GM23338 (cell line): ENCODE results near the gene USP28. TPM values are rescaled to one million over a fixed set of nuclear protein-coding genes. Genes with fewer than 3 reads are reported as not detected.

Experiments used
- ATAC-seq: fragments of 200-7000 bp; cut with Tn5 transposase; 3 replicates; pipeline ENCODE4 v1.9.1; 2020
- DNase-seq: peaks from one replicate; pipeline ENCODE4 v3.0.0-alpha.2; 2015; ENCODE audit warnings: low spot score
- H2AFZ ChIP-seq: fragments of 200-600 bp; sonication (generic); 2 replicates; pipeline ENCODE4 v1.8.0; 2016; ENCODE audit warnings: antibody characterized with exemption, mild to moderate bottlenecking, moderate library complexity
- H3F3A ChIP-seq: fragments of 200-600 bp; sonication (generic); replicated peaks from 2 replicates; pipeline ENCODE4 v1.8.0; 2017; ENCODE audit warnings: antibody characterized with exemption, mixed run types, low read depth
- H3K27ac ChIP-seq: fragments of 200-600 bp; sonication (generic); 2 replicates; pipeline ENCODE4 v1.6.1; 2016; ENCODE audit warnings: low read depth
- H3K27me3 ChIP-seq: fragments of 200-600 bp; sonication (generic); 2 replicates; pipeline ENCODE4 v1.8.0; 2016; ENCODE audit warnings: mild to moderate bottlenecking, mixed run types, moderate library complexity; ENCODE audit not compliant: insufficient read depth
- H3K36me3 ChIP-seq: fragments of 200-600 bp; sonication (generic); 2 replicates; pipeline ENCODE4 v1.8.0; 2016; ENCODE audit warnings: mild to moderate bottlenecking; ENCODE audit not compliant: insufficient read depth
- H3K4me1 ChIP-seq: fragments of 200-600 bp; sonication (generic); 2 replicates; pipeline ENCODE4 v1.8.0; 2016; ENCODE audit warnings: mild to moderate bottlenecking, moderate library complexity; ENCODE audit not compliant: insufficient read depth
- H3K4me2 ChIP-seq: fragments of 200-600 bp; sonication (generic); 2 replicates; pipeline ENCODE4 v1.7.1; 2017; ENCODE audit warnings: mixed run types
- H3K4me3 ChIP-seq: fragments of 200-600 bp; sonication (generic); 2 replicates; pipeline ENCODE4 v1.6.1; 2016; ENCODE audit warnings: mixed run types
- H3K79me2 ChIP-seq: fragments of 200-600 bp; sonication (generic); replicated peaks from 2 replicates; pipeline ENCODE4 v1.8.0; 2017; ENCODE audit warnings: mild to moderate bottlenecking; ENCODE audit not compliant: insufficient read depth
- H3K9me2 ChIP-seq: fragments of 200-600 bp; sonication (generic); 2 replicates; pipeline ENCODE4 v1.8.0; 2017; ENCODE audit not compliant: insufficient read depth
- H4K20me1 ChIP-seq: fragments of 200-600 bp; sonication (generic); replicated peaks from 2 replicates; pipeline ENCODE4 v1.8.0; 2017; ENCODE audit warnings: mild to moderate bottlenecking; ENCODE audit not compliant: insufficient read depth
- H3K27ac Mint-ChIP-seq: 2 replicates; pipeline ENCODE4 v1.8.0; 2020; ENCODE audit warnings: inconsistent platforms, mild to moderate bottlenecking, moderate library complexity, mixed read lengths
- H3K27me3 Mint-ChIP-seq: 3 replicates; pipeline ENCODE4 v1.8.0; 2022; ENCODE audit warnings: low read depth, mild to moderate bottlenecking, moderate library complexity, mixed read lengths, inconsistent platforms; ENCODE audit not compliant: insufficient read depth, poor library complexity
- H3K36me3 Mint-ChIP-seq: 3 replicates; pipeline ENCODE4 v1.8.0; 2021; ENCODE audit warnings: low read depth, mild to moderate bottlenecking, inconsistent platforms, moderate library complexity, mixed read lengths
- H3K4me1 Mint-ChIP-seq: 3 replicates; pipeline ENCODE4 v1.8.0; 2020; ENCODE audit warnings: mild to moderate bottlenecking, inconsistent platforms, mixed read lengths
- H3K4me3 Mint-ChIP-seq: 3 replicates; pipeline ENCODE4 v1.8.0; 2021; ENCODE audit warnings: moderate library complexity, mild to moderate bottlenecking, inconsistent platforms, mixed read lengths
- H3K9me3 Mint-ChIP-seq: 3 replicates; pipeline ENCODE4 v1.8.0; 2020; ENCODE audit warnings: moderate library complexity, mild to moderate bottlenecking, inconsistent platforms, mixed read lengths
- EZH2phosphoT487 ChIP-seq: fragments of 200-600 bp; sonication (generic); IDR thresholded peaks from one replicate; pipeline ENCODE4 v1.8.1; 2018; ENCODE audit warnings: antibody characterized with exemption; ENCODE audit not compliant: unreplicated experiment
- STAT1 ChIP-seq: IDR thresholded peaks from one replicate; pipeline ENCODE4 v1.6.1; 2016; ENCODE audit warnings: antibody characterized with exemption; ENCODE audit not compliant: unreplicated experiment
- polyA plus RNA-seq: library from polyadenylated mRNA; unstranded; fragments of >200 nt; fragmentation: Nextera tagmentation; extraction: Ambion mirVana; gene quantifications from 2 replicates; pipeline ENCODE4 v1.2.1, GENCODE V29; 2016
- total RNA-seq: library from RNA; depleted of rRNA; stranded (reverse); fragments of >200 nt; shearing (Covaris generic); gene quantifications from 2 replicates; pipeline ENCODE4 v1.2.3, GENCODE V29; 2014
- TF ChIP-seq, protein P1 (sequence below): IDR thresholded peaks from one replicate; pipeline ENCODE4 v1.6.1; 2018; ENCODE audit warnings: antibody characterized with exemption; ENCODE audit not compliant: unreplicated experiment
- TF ChIP-seq, protein P2 (sequence below): fragments of 250-450 bp; sonication (Bioruptor Pico); IDR thresholded peaks from 2 replicates; pipeline ENCODE4 v1.5.0; 2020; ENCODE audit warnings: mild to moderate bottlenecking, moderate library complexity
- TF ChIP-seq, protein P3 (sequence below), 2 experiments: fragments of 200-600 bp in 1 of 2; sonication (generic) in 1 of 2; conservative IDR thresholded peaks; 2 replicates each; pipeline versions ENCODE4 v1.5.1 to v1.6.1; 2016 to 2017; ENCODE audit warnings: antibody characterized with exemption in 2 of 2, low read depth in 2 of 2, mild to moderate bottlenecking in 2 of 2, moderate library complexity in 1 of 2
- TF ChIP-seq, protein P4 (sequence below): IDR thresholded peaks from 2 replicates; pipeline ENCODE4 v1.6.1; 2016; ENCODE audit warnings: antibody characterized with exemption

USP28 gene
- total and polyA plus RNA-seq, 2 experiments from 2014 or later: 73.9 to 171 TPM

DNA sequence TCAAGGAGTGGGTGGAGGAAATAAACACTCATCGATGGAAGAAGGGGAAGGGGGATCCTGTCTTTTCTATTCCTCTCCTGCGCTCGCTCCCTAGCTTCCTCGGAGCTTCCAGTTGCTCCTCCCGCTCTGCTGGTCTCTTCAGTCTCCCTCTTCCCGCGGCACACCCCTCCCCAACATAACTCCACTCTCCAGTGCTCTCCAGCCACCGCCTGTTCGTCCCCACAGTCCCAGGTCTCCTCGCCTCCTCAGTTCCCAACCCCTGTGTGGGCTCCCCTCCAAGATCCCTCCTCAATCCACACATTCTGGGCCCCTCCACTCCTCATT lies 102.3 kb downstream of the USP28 start:
- H3F3A ChIP-seq: no peaks in the 10 kb centered on the region
- peak overlapping the region; percentile 75 for H2AFZ ChIP-seq
- H3K9me3 Mint-ChIP-seq: no peaks in the 10 kb centered on the region
- peaks cover 5% of the 10 kb centered on the region for H3K27me3 Mint-ChIP-seq
- peak overlapping the region; percentile 98 for H3K27ac Mint-ChIP-seq
- peaks cover 16% of the 10 kb centered on the region for H3K36me3 Mint-ChIP-seq
- peak overlapping the region; percentile 96 for H3K4me3 Mint-ChIP-seq
- no peaks in the 10 kb centered on the region for H3K9me2 ChIP-seq
- peak overlapping the region; percentile 84 for H3K4me2 ChIP-seq
- 0 out of 2 replicates have a peak, but pooled peaks cover 4% of the 10 kb centered on the region for H4K20me1 ChIP-seq
- peaks cover 2% of the 10 kb centered on the region; the same call in 1 of the 3 replicates for H3K4me1 Mint-ChIP-seq
- peak overlapping the region; percentile 76 for H3K4me3 ChIP-seq
- H3K79me2 ChIP-seq: peaks cover 25% of the 10 kb centered on the region
- H3K27ac ChIP-seq: no peak overlapping the region
- TF ChIP-seq STAT1 (no peak), EZH2phosphoT487 (no peak)
- TF ChIP-seq, protein P1, sequence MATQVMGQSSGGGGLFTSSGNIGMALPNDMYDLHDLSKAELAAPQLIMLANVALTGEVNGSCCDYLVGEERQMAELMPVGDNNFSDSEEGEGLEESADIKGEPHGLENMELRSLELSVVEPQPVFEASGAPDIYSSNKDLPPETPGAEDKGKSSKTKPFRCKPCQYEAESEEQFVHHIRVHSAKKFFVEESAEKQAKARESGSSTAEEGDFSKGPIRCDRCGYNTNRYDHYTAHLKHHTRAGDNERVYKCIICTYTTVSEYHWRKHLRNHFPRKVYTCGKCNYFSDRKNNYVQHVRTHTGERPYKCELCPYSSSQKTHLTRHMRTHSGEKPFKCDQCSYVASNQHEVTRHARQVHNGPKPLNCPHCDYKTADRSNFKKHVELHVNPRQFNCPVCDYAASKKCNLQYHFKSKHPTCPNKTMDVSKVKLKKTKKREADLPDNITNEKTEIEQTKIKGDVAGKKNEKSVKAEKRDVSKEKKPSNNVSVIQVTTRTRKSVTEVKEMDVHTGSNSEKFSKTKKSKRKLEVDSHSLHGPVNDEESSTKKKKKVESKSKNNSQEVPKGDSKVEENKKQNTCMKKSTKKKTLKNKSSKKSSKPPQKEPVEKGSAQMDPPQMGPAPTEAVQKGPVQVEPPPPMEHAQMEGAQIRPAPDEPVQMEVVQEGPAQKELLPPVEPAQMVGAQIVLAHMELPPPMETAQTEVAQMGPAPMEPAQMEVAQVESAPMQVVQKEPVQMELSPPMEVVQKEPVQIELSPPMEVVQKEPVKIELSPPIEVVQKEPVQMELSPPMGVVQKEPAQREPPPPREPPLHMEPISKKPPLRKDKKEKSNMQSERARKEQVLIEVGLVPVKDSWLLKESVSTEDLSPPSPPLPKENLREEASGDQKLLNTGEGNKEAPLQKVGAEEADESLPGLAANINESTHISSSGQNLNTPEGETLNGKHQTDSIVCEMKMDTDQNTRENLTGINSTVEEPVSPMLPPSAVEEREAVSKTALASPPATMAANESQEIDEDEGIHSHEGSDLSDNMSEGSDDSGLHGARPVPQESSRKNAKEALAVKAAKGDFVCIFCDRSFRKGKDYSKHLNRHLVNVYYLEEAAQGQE: no peak
- TF ChIP-seq, protein P2, sequence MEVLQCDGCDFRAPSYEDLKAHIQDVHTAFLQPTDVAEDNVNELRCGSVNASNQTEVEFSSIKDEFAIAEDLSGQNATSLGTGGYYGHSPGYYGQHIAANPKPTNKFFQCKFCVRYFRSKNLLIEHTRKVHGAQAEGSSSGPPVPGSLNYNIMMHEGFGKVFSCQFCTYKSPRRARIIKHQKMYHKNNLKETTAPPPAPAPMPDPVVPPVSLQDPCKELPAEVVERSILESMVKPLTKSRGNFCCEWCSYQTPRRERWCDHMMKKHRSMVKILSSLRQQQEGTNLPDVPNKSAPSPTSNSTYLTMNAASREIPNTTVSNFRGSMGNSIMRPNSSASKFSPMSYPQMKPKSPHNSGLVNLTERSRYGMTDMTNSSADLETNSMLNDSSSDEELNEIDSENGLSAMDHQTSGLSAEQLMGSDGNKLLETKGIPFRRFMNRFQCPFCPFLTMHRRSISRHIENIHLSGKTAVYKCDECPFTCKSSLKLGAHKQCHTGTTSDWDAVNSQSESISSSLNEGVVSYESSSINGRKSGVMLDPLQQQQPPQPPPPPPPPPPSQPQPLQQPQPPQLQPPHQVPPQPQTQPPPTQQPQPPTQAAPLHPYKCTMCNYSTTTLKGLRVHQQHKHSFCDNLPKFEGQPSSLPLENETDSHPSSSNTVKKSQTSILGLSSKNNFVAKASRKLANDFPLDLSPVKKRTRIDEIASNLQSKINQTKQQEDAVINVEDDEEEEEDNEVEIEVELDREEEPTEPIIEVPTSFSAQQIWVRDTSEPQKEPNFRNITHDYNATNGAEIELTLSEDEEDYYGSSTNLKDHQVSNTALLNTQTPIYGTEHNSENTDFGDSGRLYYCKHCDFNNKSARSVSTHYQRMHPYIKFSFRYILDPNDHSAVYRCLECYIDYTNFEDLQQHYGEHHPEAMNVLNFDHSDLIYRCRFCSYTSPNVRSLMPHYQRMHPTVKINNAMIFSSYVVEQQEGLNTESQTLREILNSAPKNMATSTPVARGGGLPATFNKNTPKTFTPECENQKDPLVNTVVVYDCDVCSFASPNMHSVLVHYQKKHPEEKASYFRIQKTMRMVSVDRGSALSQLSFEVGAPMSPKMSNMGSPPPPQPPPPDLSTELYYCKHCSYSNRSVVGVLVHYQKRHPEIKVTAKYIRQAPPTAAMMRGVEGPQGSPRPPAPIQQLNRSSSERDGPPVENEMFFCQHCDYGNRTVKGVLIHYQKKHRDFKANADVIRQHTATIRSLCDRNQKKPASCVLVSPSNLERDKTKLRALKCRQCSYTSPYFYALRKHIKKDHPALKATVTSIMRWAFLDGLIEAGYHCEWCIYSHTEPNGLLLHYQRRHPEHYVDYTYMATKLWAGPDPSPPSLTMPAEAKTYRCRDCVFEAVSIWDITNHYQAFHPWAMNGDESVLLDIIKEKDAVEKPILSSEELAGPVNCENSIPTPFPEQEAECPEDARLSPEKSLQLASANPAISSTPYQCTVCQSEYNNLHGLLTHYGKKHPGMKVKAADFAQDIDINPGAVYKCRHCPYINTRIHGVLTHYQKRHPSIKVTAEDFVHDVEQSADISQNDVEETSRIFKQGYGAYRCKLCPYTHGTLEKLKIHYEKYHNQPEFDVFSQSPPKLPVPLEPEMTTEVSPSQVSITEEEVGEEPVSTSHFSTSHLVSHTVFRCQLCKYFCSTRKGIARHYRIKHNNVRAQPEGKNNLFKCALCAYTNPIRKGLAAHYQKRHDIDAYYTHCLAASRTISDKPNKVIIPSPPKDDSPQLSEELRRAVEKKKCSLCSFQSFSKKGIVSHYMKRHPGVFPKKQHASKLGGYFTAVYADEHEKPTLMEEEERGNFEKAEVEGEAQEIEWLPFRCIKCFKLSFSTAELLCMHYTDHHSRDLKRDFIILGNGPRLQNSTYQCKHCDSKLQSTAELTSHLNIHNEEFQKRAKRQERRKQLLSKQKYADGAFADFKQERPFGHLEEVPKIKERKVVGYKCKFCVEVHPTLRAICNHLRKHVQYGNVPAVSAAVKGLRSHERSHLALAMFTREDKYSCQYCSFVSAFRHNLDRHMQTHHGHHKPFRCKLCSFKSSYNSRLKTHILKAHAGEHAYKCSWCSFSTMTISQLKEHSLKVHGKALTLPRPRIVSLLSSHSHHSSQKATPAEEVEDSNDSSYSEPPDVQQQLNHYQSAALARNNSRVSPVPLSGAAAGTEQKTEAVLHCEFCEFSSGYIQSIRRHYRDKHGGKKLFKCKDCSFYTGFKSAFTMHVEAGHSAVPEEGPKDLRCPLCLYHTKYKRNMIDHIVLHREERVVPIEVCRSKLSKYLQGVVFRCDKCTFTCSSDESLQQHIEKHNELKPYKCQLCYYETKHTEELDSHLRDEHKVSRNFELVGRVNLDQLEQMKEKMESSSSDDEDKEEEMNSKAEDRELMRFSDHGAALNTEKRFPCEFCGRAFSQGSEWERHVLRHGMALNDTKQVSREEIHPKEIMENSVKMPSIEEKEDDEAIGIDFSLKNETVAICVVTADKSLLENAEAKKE: no peak
- TF ChIP-seq, protein P3, sequence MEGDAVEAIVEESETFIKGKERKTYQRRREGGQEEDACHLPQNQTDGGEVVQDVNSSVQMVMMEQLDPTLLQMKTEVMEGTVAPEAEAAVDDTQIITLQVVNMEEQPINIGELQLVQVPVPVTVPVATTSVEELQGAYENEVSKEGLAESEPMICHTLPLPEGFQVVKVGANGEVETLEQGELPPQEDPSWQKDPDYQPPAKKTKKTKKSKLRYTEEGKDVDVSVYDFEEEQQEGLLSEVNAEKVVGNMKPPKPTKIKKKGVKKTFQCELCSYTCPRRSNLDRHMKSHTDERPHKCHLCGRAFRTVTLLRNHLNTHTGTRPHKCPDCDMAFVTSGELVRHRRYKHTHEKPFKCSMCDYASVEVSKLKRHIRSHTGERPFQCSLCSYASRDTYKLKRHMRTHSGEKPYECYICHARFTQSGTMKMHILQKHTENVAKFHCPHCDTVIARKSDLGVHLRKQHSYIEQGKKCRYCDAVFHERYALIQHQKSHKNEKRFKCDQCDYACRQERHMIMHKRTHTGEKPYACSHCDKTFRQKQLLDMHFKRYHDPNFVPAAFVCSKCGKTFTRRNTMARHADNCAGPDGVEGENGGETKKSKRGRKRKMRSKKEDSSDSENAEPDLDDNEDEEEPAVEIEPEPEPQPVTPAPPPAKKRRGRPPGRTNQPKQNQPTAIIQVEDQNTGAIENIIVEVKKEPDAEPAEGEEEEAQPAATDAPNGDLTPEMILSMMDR (conservative IDR thresholded peaks at IDR 0.05; ENCODE audit: low read depth in 2 of 2): no peak
- TF ChIP-seq, protein P4, sequence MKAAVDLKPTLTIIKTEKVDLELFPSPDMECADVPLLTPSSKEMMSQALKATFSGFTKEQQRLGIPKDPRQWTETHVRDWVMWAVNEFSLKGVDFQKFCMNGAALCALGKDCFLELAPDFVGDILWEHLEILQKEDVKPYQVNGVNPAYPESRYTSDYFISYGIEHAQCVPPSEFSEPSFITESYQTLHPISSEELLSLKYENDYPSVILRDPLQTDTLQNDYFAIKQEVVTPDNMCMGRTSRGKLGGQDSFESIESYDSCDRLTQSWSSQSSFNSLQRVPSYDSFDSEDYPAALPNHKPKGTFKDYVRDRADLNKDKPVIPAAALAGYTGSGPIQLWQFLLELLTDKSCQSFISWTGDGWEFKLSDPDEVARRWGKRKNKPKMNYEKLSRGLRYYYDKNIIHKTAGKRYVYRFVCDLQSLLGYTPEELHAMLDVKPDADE: no peak
- H3K36me3 ChIP-seq: no peaks in the 10 kb centered on the region; the same call in 1 of the 2 replicates
- H3K4me1 ChIP-seq: no peaks in the 10 kb centered on the region
- H3K27me3 ChIP-seq: no peaks in the 10 kb centered on the region
- DNase-seq (peak; percentile 57), ATAC-seq (peak; percentile 77)
